Effector memory CD4-positive, alpha-beta T cell (primary cell): ENCODE results near the gene BCL7C.

Source experiments
- DNase-seq, 3 donors: peaks; one replicate each; pipeline ENCODE4 v3.0.0-alpha.2; 2020
- H3K27ac ChIP-seq: 2 replicates; pipeline ENCODE4 v1.7.0; 2013; ENCODE audit warnings: mild to moderate bottlenecking, low read length, moderate library complexity; ENCODE audit not compliant: insufficient read depth, poor library complexity, severe bottlenecking
- H3K27me3 ChIP-seq: replicated peaks from 2 replicates; pipeline ENCODE4 v1.7.0; 2013; ENCODE audit warnings: mild to moderate bottlenecking, low read length; ENCODE audit not compliant: insufficient read depth, control insufficient read depth, poor library complexity, severe bottlenecking
- H3K36me3 ChIP-seq: 2 replicates; pipeline ENCODE4 v1.7.0; 2013; ENCODE audit warnings: mild to moderate bottlenecking, low read length, moderate library complexity; ENCODE audit not compliant: control insufficient read depth, insufficient read depth
- H3K4me1 ChIP-seq: 2 replicates; pipeline ENCODE4 v1.7.0; 2013; ENCODE audit warnings: low read length, mild to moderate bottlenecking; ENCODE audit not compliant: control insufficient read depth, insufficient read depth, poor library complexity, severe bottlenecking
- H3K4me3 ChIP-seq: 2 replicates; pipeline ENCODE4 v1.7.0; 2013; ENCODE audit warnings: low read length, low read depth, mild to moderate bottlenecking; ENCODE audit not compliant: insufficient read depth, poor library complexity, severe bottlenecking
- H3K9me3 ChIP-seq: 2 replicates; pipeline ENCODE4 v1.7.0; 2013; ENCODE audit warnings: mild to moderate bottlenecking, low read length, moderate library complexity; ENCODE audit not compliant: control insufficient read depth

Gene BCL7C

GRCh38 chr16:30922960-30923535, 29.2 kb upstream of the BCL7C start:
- Histone ChIP-seq H3K27ac (peak overlapping the region; percentile 83), H3K27me3 (no peaks in the 10 kb centered on the region), H3K9me3 (no peaks in the 10 kb centered on the region), H3K4me3 (peak overlapping the region; percentile 70), H3K36me3 (peaks cover 3% of the 10 kb centered on the region), H3K4me1 (peaks cover 8% of the 10 kb centered on the region)
- DNase-seq: peak; percentile 90 to 96 (median 95)

DNA sequence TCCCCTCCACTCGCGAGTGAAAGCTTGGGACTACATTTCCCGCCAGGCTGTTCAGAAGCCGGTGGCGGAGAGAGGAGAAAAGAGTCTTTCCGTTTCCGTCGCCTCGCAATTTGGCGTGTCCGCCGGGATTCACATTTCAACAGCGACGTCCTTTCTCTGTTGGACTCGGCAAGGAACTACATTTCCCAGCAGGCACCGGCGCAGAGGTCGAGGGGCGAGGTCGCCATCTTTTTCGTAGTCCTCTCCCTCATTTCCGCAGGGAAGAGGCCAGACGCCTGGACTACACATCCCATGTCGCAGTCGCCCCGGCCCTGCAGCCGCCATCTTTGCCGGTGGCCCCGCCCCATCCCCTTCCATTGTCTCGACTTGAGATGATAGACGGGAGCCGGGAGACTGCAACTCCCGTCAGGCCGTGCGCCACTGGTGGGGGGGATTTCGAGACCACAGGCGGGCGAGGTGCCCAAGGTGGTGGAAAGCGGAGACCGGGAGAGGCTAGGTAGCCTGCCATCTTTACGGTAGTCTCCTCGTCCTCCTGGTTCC, 28.6 kb upstream of the BCL7C start:
- H3K4me3 ChIP-seq: peak overlapping the region; percentile 70
- H3K9me3 ChIP-seq: no peaks in the 10 kb centered on the region
- peaks cover 8% of the 10 kb centered on the region for H3K4me1 ChIP-seq
- H3K36me3 ChIP-seq: peaks cover 3% of the 10 kb centered on the region
- peak; percentile 99 to 100 (median 100) for DNase-seq
- H3K27me3 ChIP-seq: no peaks in the 10 kb centered on the region
- peak overlapping the region; percentile 83 for H3K27ac ChIP-seq

GRCh38 chr16:30921748-30922419, 28.0 kb upstream of the BCL7C start:
- DNase-seq: peak; percentile 74 to 81 (median 75)
- Histone ChIP-seq H3K4me3 (peak overlapping the region; percentile 70), H3K36me3 (peaks cover 3% of the 10 kb centered on the region), H3K27ac (peak overlapping the region; percentile 61), H3K4me1 (peaks cover 8% of the 10 kb centered on the region), H3K27me3 (no peaks in the 10 kb centered on the region), H3K9me3 (no peaks in the 10 kb centered on the region)

DNA sequence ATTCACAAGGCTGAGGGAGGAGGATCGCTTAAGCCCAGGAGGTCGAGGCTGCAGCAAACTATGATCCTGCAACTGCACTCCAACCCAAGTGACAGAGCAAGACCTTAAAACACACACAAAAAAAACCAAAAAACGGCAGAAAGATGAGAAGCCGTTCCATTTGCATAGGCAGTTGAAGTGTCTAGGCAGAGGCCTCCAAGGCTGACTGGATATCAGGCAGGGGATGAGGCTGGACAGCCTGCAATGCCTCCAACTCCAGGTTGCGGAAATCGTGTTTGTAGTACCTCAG, 27.5 kb upstream of the BCL7C start:
- DNase-seq: no peak
- H3K27ac ChIP-seq: no peak overlapping the region

DNA sequence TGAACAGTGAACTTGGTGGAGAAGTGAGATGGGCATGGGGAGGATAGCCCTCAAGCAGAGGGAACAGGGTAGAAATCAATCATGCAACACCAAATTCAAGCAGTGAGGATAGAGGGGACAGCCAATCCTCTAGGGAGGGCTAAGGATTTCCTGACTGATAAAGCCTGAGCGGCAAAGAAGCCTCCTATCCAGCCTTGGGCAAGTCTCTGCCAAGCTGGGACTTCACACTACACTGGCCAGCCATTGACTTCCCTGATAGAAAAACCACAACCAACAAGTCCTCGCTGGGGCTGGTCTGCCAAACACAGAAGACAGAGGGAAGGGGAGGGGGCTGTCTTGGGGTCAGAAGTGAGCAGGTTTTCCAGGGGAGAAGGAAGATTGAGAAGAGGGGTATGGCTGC, 27.0 kb upstream of the BCL7C start:
- H3K27me3 ChIP-seq: no peaks in the 10 kb centered on the region

More for the DNA sequence above, 27.5 kb upstream of the BCL7C start:
- H3K27me3 ChIP-seq: no peaks in the 10 kb centered on the region
- no peaks in the 10 kb centered on the region for H3K9me3 ChIP-seq
- H3K36me3 ChIP-seq: peaks cover 3% of the 10 kb centered on the region
- H3K4me3 ChIP-seq: peak overlapping the region; percentile 70
- peaks cover 8% of the 10 kb centered on the region for H3K4me1 ChIP-seq

GRCh38 chr16:30918614-30919013, 24.7 kb upstream of the BCL7C start:
- Histone ChIP-seq H3K4me3 (no peak overlapping the region), H3K9me3 (no peaks in the 10 kb centered on the region), H3K27ac (no peak overlapping the region), H3K4me1 (peaks cover 4% of the 10 kb centered on the region), H3K36me3 (no peaks in the 10 kb centered on the region), H3K27me3 (no peaks in the 10 kb centered on the region)
- no peak for DNase-seq

More for the DNA sequence above, 27.0 kb upstream of the BCL7C start:
- Histone ChIP-seq H3K4me1 (peaks cover 8% of the 10 kb centered on the region), H3K4me3 (no peak overlapping the region), H3K9me3 (no peaks in the 10 kb centered on the region), H3K36me3 (peaks cover under 1% of the 10 kb centered on the region), H3K27ac (no peak overlapping the region)
- DNase-seq: no peak

- H3K4me3 ChIP-seq: no peak overlapping the region
- no peaks in the 10 kb centered on the region for H3K4me1 ChIP-seq
- H3K36me3 ChIP-seq: no peaks in the 10 kb centered on the region
- H3K27ac ChIP-seq: no peak overlapping the region
- no peaks in the 10 kb centered on the region for H3K9me3 ChIP-seq
- DNase-seq: no peak
- no peaks in the 10 kb centered on the region for H3K27me3 ChIP-seq
These were observed 21.0 kb upstream of the BCL7C start for GRCh38 chr16:30914830-30915229.

DNA sequence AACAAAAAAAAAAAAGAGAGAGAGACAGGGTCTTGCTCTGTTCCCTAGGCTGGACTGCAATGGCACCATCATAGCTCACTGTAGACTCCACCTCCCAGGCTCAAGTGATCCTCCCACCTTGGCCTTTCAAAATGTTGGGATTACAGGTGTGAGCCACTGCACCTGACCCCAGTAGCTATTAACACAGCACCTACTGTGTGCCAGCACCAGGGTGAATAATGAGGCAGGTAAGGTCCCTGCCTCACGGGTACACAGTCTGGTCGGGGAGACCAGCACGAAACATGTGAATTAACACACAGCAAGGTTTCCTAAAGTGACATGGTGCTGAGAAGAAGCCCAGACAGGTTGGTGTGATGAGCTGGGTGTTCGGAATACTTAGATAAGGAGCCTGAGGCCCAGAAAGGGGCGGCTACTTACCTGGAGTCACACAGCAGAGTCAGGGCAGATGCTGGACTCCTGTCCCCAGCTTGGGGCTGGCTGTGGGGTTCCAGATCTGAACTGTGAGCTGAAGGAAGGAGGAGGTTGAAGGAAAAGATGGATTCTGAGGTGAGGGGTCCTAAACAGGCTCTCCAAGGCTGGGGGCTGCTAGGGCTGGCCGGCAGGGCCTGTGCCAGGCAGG, 19.0 kb upstream of the BCL7C start:
- Histone ChIP-seq H3K27ac (no peak overlapping the region), H3K27me3 (no peaks in the 10 kb centered on the region), H3K4me1 (peaks cover 2% of the 10 kb centered on the region), H3K36me3 (no peaks in the 10 kb centered on the region), H3K4me3 (no peak overlapping the region), H3K9me3 (no peaks in the 10 kb centered on the region)
- no peak for DNase-seq

GRCh38 chr16:30910427-30911029, 16.7 kb upstream of the BCL7C start:
- Histone ChIP-seq H3K36me3 (no peaks in the 10 kb centered on the region), H3K9me3 (no peaks in the 10 kb centered on the region), H3K27ac (no peak overlapping the region), H3K4me3 (no peak overlapping the region), H3K27me3 (no peaks in the 10 kb centered on the region), H3K4me1 (peaks cover 5% of the 10 kb centered on the region)
- DNase-seq: no peak

DNA sequence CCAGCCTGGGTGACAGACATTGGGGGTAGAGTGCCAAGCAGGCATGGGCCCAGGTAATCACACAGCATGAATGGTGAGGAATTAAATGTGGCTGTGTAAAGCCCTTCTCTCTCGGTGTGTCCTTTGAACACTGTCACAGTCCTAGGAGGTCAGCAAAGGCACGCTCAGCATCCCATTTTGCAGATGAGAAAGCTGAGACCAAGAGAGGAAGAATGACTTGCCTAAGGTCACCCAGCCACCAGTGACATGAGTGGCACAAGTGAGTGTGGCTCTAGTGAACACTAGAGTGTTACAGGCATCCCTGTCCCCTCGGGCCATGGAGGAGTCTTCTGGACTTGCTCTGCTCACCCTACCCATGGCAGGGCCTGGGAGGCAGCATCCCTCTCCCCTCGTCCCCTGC, 13.2 kb upstream of the BCL7C start:
- Histone ChIP-seq H3K27me3 (no peaks in the 10 kb centered on the region), H3K27ac (no peak overlapping the region), H3K36me3 (no peaks in the 10 kb centered on the region), H3K9me3 (no peaks in the 10 kb centered on the region), H3K4me1 (peaks cover 24% of the 10 kb centered on the region), H3K4me3 (no peak overlapping the region)
- no peak for DNase-seq
